ENCODE measurements around the gene FRAS1. TPM values are rescaled to one million over a fixed set of nuclear protein-coding genes. Genes with fewer than 3 reads are reported as not detected.

The FRAS1 gene
- total RNA-seq, 1 donor from 2014 or later, result 24.6 TPM

GRCh38 chr4:78478523-78478922 is 421.4 kb downstream of the FRAS1 start:
- H3K27ac Mint-ChIP-seq (ENCODE audit: unreplicated experiment), result no peak overlapping the region
- H4K20me1 ChIP-seq (ENCODE audit: insufficient read depth, low read length), result no peaks in the 10 kb centered on the region
- H3K4me1 Mint-ChIP-seq (ENCODE audit: low read depth, unreplicated experiment), result peaks cover 11% of the 10 kb centered on the region
- no peak overlapping the region for H3K4me3 ChIP-seq (ENCODE audit: insufficient read depth, low read depth, low read length)
- H3K79me2 ChIP-seq (ENCODE audit: insufficient read depth, low read length), result no peaks in the 10 kb centered on the region
- no peaks in the 10 kb centered on the region for H3K27me3 Mint-ChIP-seq (ENCODE audit: low read depth, unreplicated experiment)
- no peak overlapping the region for H3K4me3 Mint-ChIP-seq (ENCODE audit: unreplicated experiment)
- no peaks in the 10 kb centered on the region for H3K4me1 ChIP-seq (ENCODE audit: insufficient read depth, low read length)
- H3K27me3 ChIP-seq (ENCODE audit: insufficient read depth, low read length), result no peaks in the 10 kb centered on the region
- DNase-seq (ENCODE audit: low read depth) (no peak), FAIRE-seq (peak; percentile 13)
- no peaks in the 10 kb centered on the region for H3K9me3 ChIP-seq (ENCODE audit: insufficient read depth, low read depth, low read length)
- no peak overlapping the region for H2AFZ ChIP-seq (ENCODE audit: low read depth, low read length)
- H3K36me3 Mint-ChIP-seq (ENCODE audit: low read depth, unreplicated experiment), result peaks cover 2% of the 10 kb centered on the region
- no peak overlapping the region for H3K27ac ChIP-seq (ENCODE audit: low read depth, low read length)
- no peaks in the 10 kb centered on the region for H3K36me3 ChIP-seq (ENCODE audit: insufficient read depth, low read length)
- peaks cover 2% of the 10 kb centered on the region for H3K9me3 Mint-ChIP-seq (ENCODE audit: unreplicated experiment)
- no peak for TF ChIP-seq EZH2 (IDR thresholded peaks at IDR 0.05; ENCODE audit: insufficient read depth, low read length)
- no peak for TF ChIP-seq CTCF (IDR thresholded peaks at IDR 0.05; ENCODE audit: insufficient read depth, low read depth, low read length)
- H3K4me2 ChIP-seq (ENCODE audit: low read length), result no peak overlapping the region
- no peak overlapping the region for H3K9ac ChIP-seq (ENCODE audit: low read length)

- no peak overlapping the region for H3K4me3 ChIP-seq (ENCODE audit: insufficient read depth, low read depth, low read length)
- FAIRE-seq, result no peak
- Mint-ChIP-seq H3K27ac (ENCODE audit: unreplicated experiment) (no peak overlapping the region), H3K36me3 (ENCODE audit: low read depth, unreplicated experiment) (peaks cover 2% of the 10 kb centered on the region), H3K9me3 (ENCODE audit: unreplicated experiment) (peaks cover 2% of the 10 kb centered on the region), H3K4me1 (ENCODE audit: low read depth, unreplicated experiment) (peaks cover 11% of the 10 kb centered on the region), H3K4me3 (ENCODE audit: unreplicated experiment) (no peak overlapping the region), H3K27me3 (ENCODE audit: low read depth, unreplicated experiment) (no peaks in the 10 kb centered on the region)
- no peaks in the 10 kb centered on the region for H3K79me2 ChIP-seq (ENCODE audit: insufficient read depth, low read length)
- no peaks in the 10 kb centered on the region for H3K27me3 ChIP-seq (ENCODE audit: insufficient read depth, low read length)
- H3K9me3 ChIP-seq (ENCODE audit: insufficient read depth, low read depth, low read length), result no peaks in the 10 kb centered on the region
- no peak for TF ChIP-seq CTCF (IDR thresholded peaks at IDR 0.05; ENCODE audit: insufficient read depth, low read depth, low read length)
- TF ChIP-seq EZH2 (IDR thresholded peaks at IDR 0.05; ENCODE audit: insufficient read depth, low read length), result no peak
- no peaks in the 10 kb centered on the region for H4K20me1 ChIP-seq (ENCODE audit: insufficient read depth, low read length)
- no peak overlapping the region for H3K4me2 ChIP-seq (ENCODE audit: low read length)
- no peaks in the 10 kb centered on the region for H3K36me3 ChIP-seq (ENCODE audit: insufficient read depth, low read length)
- DNase-seq (ENCODE audit: low read depth), result no peak
- no peak overlapping the region for H3K27ac ChIP-seq (ENCODE audit: low read depth, low read length)
- H2AFZ ChIP-seq (ENCODE audit: low read depth, low read length), result no peak overlapping the region
- no peaks in the 10 kb centered on the region for H3K4me1 ChIP-seq (ENCODE audit: insufficient read depth, low read length)
- H3K9ac ChIP-seq (ENCODE audit: low read length), result no peak overlapping the region
These were observed 423.2 kb downstream of the FRAS1 start for GRCh38 chr4:78480286-78480685.

- peaks cover 2% of the 10 kb centered on the region for H3K36me3 Mint-ChIP-seq (ENCODE audit: low read depth, unreplicated experiment)
- FAIRE-seq (peak; percentile 97), DNase-seq (ENCODE audit: low read depth) (peak; percentile 35)
- no peak overlapping the region for H3K4me3 Mint-ChIP-seq (ENCODE audit: unreplicated experiment)
- Histone ChIP-seq H4K20me1 (ENCODE audit: insufficient read depth, low read length) (no peaks in the 10 kb centered on the region), H3K27ac (ENCODE audit: low read depth, low read length) (no peak overlapping the region), H3K36me3 (ENCODE audit: insufficient read depth, low read length) (no peaks in the 10 kb centered on the region), H3K4me2 (ENCODE audit: low read length) (no peak overlapping the region), H3K9me3 (ENCODE audit: insufficient read depth, low read depth, low read length) (no peaks in the 10 kb centered on the region), H2AFZ (ENCODE audit: low read depth, low read length) (no peak overlapping the region), H3K27me3 (ENCODE audit: insufficient read depth, low read length) (no peaks in the 10 kb centered on the region), H3K79me2 (ENCODE audit: insufficient read depth, low read length) (no peaks in the 10 kb centered on the region), H3K4me3 (ENCODE audit: insufficient read depth, low read depth, low read length) (no peak overlapping the region), H3K4me1 (ENCODE audit: insufficient read depth, low read length) (no peaks in the 10 kb centered on the region), H3K9ac (ENCODE audit: low read length) (no peak overlapping the region)
- TF ChIP-seq EZH2 (IDR thresholded peaks at IDR 0.05; ENCODE audit: insufficient read depth, low read length) (no peak), CTCF (IDR thresholded peaks at IDR 0.05; ENCODE audit: insufficient read depth, low read depth, low read length) (no peak)
- peaks cover 11% of the 10 kb centered on the region for H3K4me1 Mint-ChIP-seq (ENCODE audit: low read depth, unreplicated experiment)
- H3K27ac Mint-ChIP-seq (ENCODE audit: unreplicated experiment), result peak overlapping the region; percentile 68
- peaks cover 2% of the 10 kb centered on the region for H3K9me3 Mint-ChIP-seq (ENCODE audit: unreplicated experiment)
- no peaks in the 10 kb centered on the region for H3K27me3 Mint-ChIP-seq (ENCODE audit: low read depth, unreplicated experiment)
These were observed 424.1 kb downstream of the FRAS1 start for GRCh38 chr4:78481180-78481579.
